Hindlimb muscle (tissue), 1 donor: ENCODE results near the gene STK40. TPM values are rescaled to one million over a fixed set of nuclear protein-coding genes. Genes with fewer than 3 reads are reported as not detected.
A peak's percentile ranks its signal among the peaks of the same experiment; 100 is the strongest.

ENCODE experiments used
- DNase-seq: peaks from one replicate; pipeline ENCODE4 v3.0.0-alpha.2; 2013
- polyA plus RNA-seq: library from polyadenylated mRNA; unstranded; fragments of 120-200 nt; gene quantifications from one replicate; pipeline ENCODE4 v1.2.1, GENCODE V29; 2013; ENCODE audit not compliant: insufficient read length

STK40 gene
- polyA plus RNA-seq, 1 donor = 22.3 TPM

DNA sequence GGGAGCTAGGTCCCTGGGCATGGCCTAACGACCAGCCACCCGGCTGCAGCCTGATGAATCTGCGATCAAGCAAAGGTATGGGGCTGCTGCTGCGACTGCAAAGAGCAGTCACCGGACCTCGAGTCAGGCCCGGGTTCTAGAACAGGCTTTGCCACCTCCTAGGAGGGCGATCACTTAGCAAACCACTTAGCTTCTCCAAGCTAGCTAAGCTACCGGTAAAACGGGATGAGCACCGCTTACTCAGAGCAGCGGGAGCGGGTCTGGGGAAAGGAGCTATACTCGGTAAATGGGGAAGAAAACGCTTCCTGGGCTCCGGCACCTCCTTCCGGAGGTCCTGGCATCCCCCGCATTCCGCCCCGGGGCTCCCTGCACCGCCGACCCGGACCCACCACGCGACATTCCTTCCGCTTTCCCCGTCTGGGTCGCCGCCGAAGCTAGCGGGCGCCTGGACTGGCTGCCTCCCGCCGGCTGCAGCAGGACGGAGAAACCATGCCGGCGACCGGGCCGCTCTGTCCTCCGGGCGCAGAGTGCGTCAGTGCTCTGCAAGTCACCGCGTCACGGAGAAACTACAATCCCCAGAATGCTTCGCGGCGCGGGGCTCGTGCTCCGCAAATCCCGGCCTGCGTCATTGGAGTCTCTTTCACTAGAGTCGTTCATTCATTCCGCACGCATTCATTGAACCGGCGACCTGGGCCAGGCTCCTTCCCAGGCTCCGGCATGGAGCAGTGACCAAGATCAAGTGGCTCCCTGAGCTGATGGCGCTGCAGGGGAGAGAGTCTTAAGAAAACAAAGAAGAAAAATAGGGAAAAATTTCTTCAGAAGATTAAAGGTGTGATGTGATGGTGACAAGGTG is 11.9 kb upstream of the STK40 start, which contains the start of gene LSM10:
Gene LSM10, minus strand, starts transcription at position 531 of the 853 bp plus-strand sequence. CDS start 3,779 bp downstream, outside the sequence.
- peak; percentile 96 for DNase-seq

DNA sequence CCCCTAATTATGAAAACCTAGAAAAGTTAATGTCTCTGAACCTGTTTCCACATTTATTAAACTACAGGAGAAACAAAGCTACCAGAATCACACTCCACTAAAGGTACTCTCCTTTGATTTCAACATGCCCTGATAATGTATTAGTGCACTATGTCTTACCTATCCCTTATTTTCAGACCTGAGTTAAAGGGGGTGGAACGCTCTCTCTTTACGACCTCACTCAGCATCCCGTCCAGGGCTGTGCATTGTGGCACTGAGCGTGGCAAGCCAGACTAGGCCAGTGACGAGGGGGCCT is 11.3 kb upstream of the STK40 start:
- no peak for DNase-seq

DNA sequence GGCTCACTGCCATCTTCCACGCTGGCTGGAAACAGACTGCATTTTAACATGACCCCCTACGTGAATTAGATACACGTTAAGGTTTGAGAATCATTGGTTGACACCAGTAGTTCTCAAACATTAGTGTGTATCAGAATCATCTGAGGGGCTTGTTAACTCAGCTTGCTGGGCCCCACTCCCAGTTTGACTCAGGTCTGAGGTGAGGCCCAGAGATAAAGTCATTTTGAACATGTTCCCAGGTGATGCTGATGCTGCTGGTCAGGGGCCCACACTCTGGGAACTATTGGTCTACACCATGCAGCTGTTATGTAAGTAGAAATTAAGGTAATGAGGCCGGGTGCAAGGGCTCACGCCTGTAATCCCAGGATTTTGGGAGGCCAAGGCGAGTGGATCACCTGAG is 10.6 kb upstream of the STK40 start:
- DNase-seq = no peak

DNA sequence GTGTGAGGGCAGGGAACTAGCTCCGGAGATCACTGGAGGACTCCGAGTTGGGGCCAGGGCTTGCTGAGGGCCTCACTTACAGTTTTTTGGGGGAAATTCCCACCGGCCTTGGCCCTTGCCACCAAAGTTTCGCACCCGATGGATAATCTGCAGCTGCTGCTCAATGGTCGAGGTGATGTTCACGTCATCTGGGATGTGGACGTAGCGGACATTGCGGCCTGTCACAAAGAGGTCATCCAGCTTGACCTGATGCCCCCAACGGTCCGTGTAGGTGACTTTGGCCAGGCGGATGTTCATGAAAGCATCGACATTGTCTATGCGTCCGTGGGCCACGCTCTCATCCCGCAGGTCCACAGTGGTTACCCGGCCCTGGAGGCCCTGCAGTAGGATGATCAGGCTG is 8.0 kb upstream of the STK40 start:
- no peak for DNase-seq

DNA sequence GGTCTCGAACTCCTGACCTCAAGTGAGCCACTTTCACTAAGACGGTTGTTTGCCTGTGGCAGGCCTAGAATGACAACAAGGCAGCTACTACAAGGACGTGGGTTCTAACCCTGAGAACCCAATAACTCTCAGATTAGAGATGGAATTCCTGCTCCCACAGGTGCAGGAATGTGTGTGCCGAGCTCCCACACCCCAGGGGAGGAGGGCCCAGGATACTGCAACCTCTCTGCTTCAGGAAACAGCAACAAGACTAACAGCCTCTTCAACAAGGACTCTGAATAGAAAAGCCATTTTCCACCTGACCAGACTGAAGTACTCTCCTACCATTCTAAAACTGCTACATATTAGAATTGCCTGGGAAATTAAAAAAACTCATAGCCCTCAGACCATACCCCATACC is 7.1 kb upstream of the STK40 start:
- DNase-seq = no peak

DNA sequence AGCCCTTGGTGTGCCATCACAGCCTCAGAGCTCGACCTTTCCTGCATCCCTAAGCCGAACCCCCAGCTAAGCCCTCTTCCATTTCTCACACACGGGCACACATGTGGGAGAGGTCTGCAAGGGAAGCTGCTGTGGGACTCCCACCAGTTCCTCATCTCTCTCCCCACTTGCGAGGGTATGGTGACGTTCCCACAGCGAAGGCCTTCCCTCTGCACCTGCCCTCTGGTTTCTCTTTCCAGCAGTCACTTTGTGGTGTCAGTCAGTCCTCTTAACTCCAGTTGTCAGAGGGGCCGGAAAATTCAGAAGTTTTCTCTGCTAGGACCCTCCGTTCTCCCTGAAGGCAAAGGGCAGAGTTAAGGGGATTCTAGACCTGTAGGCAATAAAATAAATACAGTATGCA is 5.5 kb upstream of the STK40 start:
- DNase-seq = no peak

DNA sequence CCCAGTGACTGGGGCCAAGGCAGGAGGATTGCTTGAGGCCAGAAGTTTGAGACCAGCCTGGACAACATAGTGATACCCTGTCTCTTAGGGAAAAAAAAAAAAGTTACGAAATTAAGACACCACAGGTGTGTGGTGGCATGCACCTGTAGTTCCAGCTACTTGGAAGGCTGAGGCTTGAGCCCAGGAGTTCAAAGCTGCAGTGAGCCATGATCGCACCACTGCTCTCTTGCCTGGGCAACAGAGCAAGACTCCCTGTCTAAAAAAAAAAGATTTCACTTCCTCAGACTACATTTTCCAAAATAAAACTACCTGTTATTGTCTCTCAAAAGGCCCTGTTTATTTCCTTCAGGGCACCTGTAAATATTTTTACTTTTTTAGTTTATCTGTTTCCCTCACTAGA is 4.7 kb upstream of the STK40 start:
- DNase-seq = no peak

DNA sequence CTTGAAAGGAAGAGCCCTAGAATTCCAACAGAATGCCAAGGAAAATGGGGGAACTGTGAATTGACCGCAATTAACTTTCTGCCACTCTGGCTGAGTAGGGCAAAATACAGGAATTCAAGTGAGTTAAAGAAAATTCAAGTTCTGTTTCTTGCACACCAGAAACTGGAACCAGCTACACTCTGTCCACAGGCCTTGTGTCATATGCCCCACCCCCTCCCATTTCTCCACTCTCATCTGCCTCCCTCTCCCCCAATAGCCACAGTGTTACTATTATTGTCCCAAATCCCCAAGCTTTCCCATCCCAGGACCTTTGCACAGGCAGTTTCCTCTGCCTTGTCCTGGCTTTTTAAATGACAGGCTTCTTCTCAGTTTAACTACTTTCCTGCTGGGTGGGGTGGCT is 4.3 kb upstream of the STK40 start:
- no peak for DNase-seq

DNA sequence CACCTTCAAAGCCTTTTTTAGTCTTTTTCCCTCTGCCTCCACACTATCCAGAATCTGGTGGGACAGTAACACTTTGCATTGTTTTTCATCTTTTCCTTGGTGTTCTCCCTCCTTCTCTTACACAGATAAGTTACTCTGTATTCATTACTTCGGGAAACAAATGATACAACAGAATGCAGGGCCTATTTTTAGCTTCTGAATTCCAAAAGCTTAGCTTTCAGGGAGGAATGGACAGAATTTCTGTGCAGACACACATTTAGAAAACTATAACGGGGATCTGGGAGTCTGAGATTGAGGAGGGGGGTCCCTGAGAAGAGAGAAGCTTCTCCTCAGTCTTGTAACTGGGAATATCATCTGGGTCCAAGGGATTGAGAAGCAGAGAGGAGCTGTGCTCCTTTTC is 3.5 kb upstream of the STK40 start:
- DNase-seq = no peak

DNA sequence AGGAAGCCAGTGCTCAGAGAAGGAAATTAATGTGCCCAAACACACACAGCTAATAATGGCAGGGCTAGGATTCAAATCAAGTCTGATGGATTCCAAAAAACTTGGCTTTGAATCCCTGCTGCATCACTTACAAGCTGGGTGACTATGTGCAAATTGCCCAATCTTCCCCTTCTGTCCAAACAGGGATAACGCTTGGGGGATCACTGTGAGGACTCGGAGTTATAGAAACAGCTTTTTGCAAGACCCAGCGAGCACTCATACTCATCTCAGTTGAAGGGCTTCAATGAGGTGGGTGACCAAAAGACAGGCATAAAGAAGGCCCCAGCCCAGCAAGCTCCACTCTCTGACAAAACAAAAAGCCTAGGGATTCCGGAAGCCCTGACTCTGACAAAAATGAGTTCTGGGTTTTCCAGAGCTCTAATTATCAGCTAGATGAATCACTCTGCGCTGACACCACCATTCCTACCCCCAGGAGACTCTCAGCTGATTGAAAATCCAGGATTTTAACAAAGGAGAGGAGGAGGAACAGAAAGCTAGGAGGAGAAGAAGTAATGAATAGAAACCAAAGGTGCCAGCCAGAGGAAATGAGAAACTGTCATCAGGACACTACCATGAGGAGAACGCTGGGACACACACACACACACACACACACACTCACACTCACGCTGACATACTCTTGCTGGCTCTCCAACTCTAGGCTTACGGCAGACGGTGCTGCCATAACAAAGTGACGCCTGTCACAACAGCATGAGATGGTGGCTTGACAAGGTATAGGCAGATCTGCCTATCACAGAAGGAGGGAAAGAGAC is 1.6 kb upstream of the STK40 start:
- DNase-seq = peak; percentile 28

DNA sequence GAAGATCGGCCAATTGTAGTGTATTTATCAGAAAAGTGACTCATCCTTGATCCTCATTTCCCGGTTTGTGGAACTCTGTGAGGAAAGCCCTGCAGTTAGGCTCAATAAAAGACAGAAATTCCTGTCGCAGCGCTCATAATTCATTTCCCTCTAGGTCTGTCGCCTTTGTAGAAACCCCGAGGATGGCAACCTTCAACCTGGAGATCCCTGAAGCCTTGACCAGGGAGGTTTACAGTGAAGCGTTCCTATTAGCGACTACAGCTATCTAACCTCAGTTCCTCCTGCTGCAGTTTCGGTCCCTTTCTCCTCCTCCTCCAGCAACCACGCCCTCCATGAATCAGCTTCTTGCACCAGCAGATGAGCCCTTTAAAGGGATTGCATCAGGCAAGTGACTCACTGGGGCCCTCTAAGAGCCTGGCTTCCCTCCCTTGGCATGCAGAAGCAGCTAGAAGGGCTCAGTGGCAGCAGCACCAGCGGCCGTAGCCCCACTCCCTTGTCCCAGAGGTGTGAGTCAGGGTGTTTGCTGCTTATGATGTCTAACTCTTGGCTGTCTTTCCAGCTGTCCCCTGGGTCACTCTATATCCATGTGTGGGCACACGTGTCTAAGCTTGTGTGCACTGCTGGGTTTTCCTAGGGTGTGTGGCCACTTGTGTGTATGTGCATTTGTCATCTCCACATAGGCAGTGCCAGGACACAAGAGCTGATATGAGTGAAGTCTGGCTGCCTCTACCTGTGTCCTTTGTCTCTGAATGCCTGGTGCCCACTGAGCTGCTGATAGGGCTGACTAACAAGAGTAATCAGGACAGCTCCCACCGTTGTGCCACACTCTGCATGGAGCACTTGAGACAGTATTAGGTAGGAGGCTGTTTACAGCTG is 779 bp upstream of the STK40 start:
- DNase-seq = peak; percentile 90

DNA sequence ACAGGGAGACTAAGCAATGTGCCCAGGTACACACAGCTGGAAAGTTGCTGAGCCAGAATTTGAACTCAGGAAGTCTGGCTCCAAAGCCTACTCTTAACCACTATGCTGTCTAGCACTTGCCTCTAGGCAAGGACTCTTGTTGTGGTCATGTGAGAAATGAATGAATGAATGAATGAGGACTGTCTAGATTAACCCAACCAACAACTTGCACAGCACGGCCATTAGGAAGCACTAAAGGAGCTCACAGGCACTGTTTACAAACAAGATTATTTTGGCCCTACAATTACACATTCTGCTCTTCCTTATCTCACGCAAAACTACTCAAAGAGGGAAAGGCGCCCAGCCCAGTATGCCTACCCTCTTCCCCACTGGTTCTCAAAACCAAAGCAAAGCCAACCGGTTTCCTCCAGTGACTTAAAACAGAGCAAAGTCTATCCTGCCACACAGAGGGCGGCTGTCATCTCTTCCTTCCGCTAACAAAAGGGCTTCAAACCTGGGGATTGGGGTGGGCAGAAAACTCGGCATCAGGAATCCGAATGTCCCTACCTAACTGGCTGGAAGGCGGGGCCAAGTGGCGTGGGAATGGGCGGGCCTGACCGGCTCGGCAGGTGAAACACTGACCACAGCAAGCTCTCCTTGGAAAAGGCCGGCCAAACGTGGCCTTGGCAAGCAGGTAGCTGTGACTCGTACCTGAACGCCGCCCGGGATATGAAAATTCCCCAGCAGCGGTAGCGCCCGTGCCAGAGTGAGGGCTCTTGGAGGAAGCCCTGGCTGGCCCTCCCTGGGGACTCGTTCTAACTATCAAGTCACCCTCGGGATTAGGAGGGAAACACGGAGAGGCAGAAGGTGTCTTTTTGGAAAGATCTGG is 948 bp downstream of the STK40 start:
- DNase-seq = no peak

DNA sequence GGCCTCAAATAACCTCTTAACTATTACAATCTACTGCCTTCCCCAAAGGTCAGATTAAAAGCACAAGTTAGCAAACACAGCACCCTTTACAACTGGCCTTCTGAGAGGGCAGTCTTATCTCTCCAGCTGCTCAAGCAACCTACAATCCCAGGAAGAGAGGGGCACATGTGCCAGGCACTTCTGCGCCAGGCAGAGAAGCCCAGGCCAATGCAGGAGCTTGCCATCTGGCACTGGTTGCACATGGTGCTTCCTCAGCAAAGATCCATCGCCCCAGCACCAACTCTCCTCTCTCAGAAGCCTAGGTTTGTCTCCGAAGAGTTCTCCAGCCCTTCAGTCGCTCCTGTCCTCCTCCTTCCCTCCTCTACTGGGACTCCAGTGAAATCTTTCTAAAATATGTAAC is 2.5 kb downstream of the STK40 start:
- no peak for DNase-seq

DNA sequence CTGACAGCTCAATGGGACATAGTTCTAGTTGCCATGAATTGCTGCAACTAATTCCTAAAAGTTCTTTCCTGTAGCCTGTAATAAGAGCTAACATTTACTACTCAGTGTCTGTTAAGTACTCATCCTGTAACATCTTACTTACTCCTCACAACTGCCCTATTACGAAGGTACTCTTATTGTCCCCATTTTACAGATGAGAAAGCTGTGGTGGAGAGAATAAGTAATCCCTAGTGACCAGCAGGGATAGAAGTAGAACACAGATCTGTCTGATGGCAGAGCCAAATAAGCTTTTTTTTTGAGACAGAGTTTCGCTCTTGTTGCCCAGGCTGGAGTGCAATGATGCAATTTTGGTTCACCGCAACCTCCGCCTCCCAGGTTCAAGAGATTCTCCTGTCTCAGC is 3.1 kb downstream of the STK40 start:
- DNase-seq = no peak

DNA sequence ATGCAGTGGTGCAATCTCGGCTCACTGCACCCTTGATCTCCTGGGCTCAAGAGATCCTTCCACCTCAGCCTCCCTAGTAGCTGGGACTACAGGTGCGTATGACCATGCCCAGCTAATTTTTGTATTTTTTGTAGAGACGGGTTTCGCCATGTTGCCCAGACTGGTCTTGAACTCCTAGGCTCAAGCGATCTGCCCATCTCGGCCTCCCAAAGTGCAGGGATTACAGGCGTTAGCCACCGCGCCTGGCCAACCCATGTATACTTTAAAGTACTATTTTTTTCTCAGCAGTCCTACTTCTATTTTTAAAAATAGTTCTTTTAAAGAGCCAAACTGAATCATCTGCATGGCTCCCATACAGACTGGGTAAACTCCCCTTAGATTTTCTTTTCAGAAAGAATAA is 3.5 kb downstream of the STK40 start:
- DNase-seq = no peak

DNA sequence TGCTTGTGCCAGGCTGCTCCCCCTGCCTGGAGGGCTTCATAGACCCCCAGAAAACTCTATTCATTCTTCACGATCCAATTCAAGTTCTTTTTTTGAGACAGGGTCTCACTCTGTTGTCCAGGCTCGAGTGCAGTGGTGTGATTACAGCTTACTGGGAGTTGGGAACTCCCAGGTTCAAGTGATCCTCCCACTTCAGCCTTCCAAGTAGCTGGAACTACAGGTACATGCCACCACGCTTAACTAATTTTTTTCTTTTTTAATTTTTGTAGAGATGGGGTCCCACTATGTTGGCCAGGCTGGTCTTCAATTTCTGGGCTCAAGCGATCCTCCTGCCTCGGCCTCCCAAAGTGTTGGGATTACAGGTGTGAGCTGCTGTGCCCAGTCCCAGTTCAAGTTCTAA is 4.3 kb downstream of the STK40 start:
- no peak for DNase-seq

DNA sequence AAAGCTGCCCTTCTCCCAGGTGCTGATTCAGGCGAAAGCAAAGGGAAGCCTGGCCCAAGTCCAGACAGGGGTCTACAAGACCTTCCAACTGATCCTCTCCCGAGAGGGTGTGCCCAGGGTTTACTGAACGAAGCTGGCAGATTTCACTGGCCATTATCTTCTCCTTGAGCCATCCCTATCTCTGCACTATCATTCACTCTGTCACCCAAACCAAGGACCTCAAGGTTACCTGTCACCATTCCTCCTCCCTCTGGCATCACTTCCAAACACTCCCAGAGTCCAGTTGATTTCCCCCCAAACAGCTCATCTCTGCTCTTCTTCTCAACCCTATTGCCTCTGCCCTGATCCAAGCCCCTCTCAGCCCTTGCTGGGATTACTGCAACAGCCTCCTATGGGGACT is 4.9 kb downstream of the STK40 start:
- no peak for DNase-seq

DNA sequence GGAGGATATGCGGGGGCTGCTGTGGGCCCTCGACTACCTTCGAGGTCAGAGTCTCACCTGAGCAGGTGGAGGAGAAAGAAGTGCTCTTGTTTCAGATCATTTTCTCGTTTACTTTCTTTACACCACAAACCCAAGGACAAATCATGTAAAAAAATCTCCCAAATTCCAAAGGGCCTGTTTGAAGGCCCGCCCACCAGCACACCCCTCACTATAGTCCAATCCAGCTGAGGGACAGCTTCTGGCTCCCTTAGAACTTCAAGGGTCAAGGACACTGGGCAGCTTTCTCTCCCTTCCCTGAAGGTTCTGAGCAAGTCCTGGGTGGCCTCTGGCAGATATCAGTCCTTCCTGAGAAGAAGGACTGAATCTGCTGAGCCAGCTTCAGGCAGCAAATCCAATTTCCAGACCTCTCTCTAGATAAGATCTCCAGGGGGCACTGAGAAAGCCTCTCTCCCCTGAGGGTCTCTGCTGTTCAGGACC is 5.5 kb downstream of the STK40 start:
- no peak for DNase-seq

DNA sequence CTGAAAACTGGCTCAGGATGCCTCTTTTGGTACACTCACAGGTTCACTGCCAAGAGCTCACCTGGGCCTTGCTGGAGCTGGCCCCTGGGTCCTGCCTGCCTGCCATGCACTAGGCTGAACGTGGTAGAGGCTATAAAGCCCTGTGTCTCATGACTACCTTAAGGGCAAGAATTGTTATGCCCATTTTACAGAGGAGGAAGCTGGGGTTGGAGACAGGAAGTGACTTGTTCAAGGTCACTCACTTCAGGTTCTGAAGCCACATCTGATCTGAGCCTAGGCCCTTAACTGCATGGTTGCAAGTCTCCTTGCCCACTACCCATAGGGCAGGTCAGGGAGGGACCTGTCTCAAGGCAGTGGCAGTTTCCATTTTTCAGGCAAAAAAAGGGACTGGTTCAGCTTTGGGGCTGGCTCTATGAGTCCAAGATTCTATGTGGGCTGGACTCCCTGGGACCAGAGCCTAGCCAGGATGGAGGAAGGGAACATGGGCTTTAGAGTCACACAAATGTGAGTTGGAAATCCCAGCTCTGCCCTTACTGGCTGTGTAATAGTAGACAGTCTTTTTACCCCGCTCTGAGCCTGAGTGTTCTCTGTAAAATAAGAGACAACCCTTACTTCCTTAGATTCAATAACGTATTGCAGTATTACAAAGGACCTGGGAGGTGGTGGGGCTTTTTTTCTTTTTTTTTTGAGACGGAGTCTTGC is 7.8 kb downstream of the STK40 start:
- DNase-seq = peak; percentile 32

DNA sequence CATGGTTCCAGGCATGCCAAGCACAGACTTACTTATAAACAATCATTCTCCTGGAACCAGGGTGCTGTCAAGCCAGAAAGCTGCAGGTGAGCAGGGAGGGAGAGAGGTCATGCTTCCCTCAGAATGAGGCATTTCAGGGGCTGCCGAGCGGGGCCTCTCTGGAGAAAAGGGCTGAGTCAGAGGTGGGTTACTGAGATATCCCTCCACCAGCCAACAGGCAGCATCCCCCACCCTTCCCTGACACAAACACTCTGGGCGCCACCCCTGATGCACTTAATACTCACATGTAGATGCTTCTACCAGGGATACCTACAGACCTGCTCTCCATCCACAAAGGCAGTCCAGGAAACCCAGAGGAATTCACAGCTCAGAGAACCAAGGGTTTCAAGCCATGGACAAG is 13.1 kb downstream of the STK40 start:
- DNase-seq = no peak
